DOHH2 (cell line): ENCODE data around the gene PCGF2.
A peak's percentile ranks its signal among the peaks of the same experiment; 100 is the strongest.

Experiments used
- H3F3A ChIP-seq: fragments of 200-600 bp; sonication (generic), shearing (Covaris generic); 2 replicates; pipeline ENCODE4 v1.6.0; 2016; ENCODE audit warnings: antibody characterized with exemption, mild to moderate bottlenecking; ENCODE audit not compliant: control insufficient read depth, insufficient read depth
- H3K27ac ChIP-seq: fragments of 200-600 bp; sonication (generic); 2 replicates; pipeline ENCODE4 v1.5.1; 2014; ENCODE audit warnings: low read depth, mild to moderate bottlenecking, low read length, moderate library complexity
- H3K27me3 ChIP-seq: fragments of 200-600 bp; sonication (generic); 2 replicates; pipeline ENCODE4 v1.6.1; 2014; ENCODE audit warnings: mild to moderate bottlenecking, low read length, mixed read lengths; ENCODE audit not compliant: control insufficient read depth
- H3K36me3 ChIP-seq: fragments of 200-600 bp; sonication (generic); 2 replicates; pipeline ENCODE4 v1.6.1; 2014; ENCODE audit warnings: mild to moderate bottlenecking, low read length, moderate library complexity, mixed read lengths; ENCODE audit not compliant: control insufficient read depth
- H3K4me1 ChIP-seq: fragments of 200-600 bp; sonication (generic); 2 replicates; pipeline ENCODE4 v1.6.1; 2014; ENCODE audit warnings: mild to moderate bottlenecking, low read length, mixed read lengths; ENCODE audit not compliant: control insufficient read depth
- H3K4me2 ChIP-seq: fragments of 200-600 bp; sonication (generic); 2 replicates; pipeline ENCODE4 v1.6.0; 2014; ENCODE audit warnings: mild to moderate bottlenecking, low read length, moderate library complexity
- H3K4me3 ChIP-seq: fragments of 200-600 bp; sonication (generic); 2 replicates; pipeline ENCODE4 v1.5.1; 2014; ENCODE audit warnings: mild to moderate bottlenecking, low read length, mixed read lengths
- H3K79me2 ChIP-seq: fragments of 200-600 bp; sonication (generic); 2 replicates; pipeline ENCODE4 v1.6.1; 2014; ENCODE audit warnings: mild to moderate bottlenecking, low read length, mixed read lengths; ENCODE audit not compliant: control insufficient read depth
- H3K9me2 ChIP-seq: fragments of 200-600 bp; sonication (generic); replicated peaks from 2 replicates; pipeline ENCODE4 v1.6.1; 2014; ENCODE audit warnings: mild to moderate bottlenecking, low read length, mixed read lengths; ENCODE audit not compliant: control insufficient read depth
- H3K9me3 ChIP-seq: fragments of 200-600 bp; sonication (generic); 2 replicates; pipeline ENCODE4 v1.6.1; 2014; ENCODE audit warnings: antibody characterized with exemption, low read length, mixed read lengths; ENCODE audit not compliant: control insufficient read depth, insufficient read depth
- H4K20me1 ChIP-seq: fragments of 200-600 bp; sonication (generic); 2 replicates; pipeline ENCODE4 v1.6.0; 2014; ENCODE audit warnings: low read depth, mild to moderate bottlenecking, antibody characterized with exemption, low read length, moderate library complexity; ENCODE audit not compliant: control insufficient read depth, insufficient read depth
- EZH2phosphoT487 ChIP-seq: fragments of 200-600 bp; sonication (generic); IDR thresholded peaks from 2 replicates; pipeline ENCODE4 v1.6.1; 2017; ENCODE audit warnings: borderline replicate concordance, mild to moderate bottlenecking, antibody characterized with exemption, low read length, moderate library complexity, mixed read lengths
- TF ChIP-seq, protein P1 (sequence below): fragments of 200-600 bp; sonication (generic); IDR thresholded peaks from one replicate; pipeline ENCODE4 v1.5.1; 2014; ENCODE audit warnings: antibody characterized with exemption, mild to moderate bottlenecking, low read depth, low read length; ENCODE audit not compliant: poor library complexity, severe bottlenecking

The PCGF2 gene

DNA sequence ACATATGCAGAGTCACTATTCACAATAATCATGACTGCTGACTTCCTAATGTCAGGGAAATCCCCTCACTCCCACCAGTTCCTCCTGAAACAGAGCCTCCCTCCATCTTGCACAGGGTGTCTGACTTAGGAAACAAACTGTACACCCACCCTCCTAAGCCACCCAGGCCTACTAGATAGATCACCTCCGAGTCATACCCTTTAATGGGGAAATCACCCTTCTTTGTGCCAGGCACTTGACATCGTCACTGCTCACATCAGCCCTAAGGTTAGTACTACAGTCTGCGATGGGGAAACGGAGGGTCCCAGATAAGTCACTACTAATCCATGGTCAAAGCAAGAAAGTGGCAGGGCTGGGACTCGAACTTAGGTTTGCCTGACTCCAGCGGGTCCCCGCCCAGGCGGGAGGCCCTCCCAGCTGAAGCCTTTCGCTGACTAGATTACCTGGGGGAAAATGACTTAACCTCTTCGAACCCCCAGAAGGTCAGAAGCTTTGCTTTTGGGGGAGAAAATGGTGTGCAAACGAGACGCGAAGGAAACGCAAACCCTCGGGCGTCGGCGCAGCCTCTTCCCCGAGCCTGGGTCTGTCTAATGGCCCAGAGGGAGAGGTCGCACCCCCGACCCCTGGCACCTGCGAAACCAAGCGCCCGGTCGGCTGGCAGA, 46.5 kb downstream of the PCGF2 start:
- Histone ChIP-seq H3K27ac (peak overlapping the region; percentile 91), H3F3A (peaks cover 36% of the 10 kb centered on the region), H3K79me2 (peaks cover 26% of the 10 kb centered on the region), H3K36me3 (peaks cover 13% of the 10 kb centered on the region), H3K4me2 (peak overlapping the region; percentile 97), H3K9me3 (no peaks in the 10 kb centered on the region), H4K20me1 (peaks cover 2% of the 10 kb centered on the region; the same call in 1 of the 2 replicates), H3K27me3 (no peaks in the 10 kb centered on the region), H3K9me2 (no peaks in the 10 kb centered on the region), H3K4me1 (peaks cover 48% of the 10 kb centered on the region), H3K4me3 (peak overlapping the region; percentile 88)
- no peak for TF ChIP-seq EZH2phosphoT487
- TF ChIP-seq, protein P1, sequence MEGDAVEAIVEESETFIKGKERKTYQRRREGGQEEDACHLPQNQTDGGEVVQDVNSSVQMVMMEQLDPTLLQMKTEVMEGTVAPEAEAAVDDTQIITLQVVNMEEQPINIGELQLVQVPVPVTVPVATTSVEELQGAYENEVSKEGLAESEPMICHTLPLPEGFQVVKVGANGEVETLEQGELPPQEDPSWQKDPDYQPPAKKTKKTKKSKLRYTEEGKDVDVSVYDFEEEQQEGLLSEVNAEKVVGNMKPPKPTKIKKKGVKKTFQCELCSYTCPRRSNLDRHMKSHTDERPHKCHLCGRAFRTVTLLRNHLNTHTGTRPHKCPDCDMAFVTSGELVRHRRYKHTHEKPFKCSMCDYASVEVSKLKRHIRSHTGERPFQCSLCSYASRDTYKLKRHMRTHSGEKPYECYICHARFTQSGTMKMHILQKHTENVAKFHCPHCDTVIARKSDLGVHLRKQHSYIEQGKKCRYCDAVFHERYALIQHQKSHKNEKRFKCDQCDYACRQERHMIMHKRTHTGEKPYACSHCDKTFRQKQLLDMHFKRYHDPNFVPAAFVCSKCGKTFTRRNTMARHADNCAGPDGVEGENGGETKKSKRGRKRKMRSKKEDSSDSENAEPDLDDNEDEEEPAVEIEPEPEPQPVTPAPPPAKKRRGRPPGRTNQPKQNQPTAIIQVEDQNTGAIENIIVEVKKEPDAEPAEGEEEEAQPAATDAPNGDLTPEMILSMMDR: no peak

DNA sequence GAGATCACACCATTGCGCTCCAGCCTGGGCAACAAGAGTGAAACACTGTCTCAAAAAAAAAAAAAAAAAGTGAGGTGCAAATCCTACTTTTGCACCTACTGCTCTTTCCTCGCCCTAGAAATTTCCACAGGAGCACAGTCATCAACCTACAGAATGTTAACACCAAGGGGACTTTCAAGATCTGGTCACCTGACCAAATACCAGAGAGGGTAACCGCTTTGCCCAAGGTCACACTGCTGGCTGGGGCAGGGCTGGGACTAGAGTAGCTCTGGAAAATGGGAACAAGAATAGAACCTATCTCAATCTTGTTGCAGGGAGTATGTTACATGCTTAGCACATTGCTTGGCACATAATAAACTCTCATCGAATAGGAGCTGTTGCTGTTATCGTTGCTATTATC, 49.4 kb downstream of the PCGF2 start:
- H3K4me3 ChIP-seq: no peak overlapping the region
- no peak for TF ChIP-seq EZH2phosphoT487
- TF ChIP-seq, protein P1: no peak
- no peaks in the 10 kb centered on the region for H3K9me2 ChIP-seq
- peaks cover 40% of the 10 kb centered on the region for H3K4me1 ChIP-seq
- H3K9me3 ChIP-seq: no peaks in the 10 kb centered on the region
- no peak overlapping the region for H3K4me2 ChIP-seq
- no peak overlapping the region for H3K27ac ChIP-seq
- peaks cover 8% of the 10 kb centered on the region; the same call in 1 of the 2 replicates for H3K36me3 ChIP-seq
- no peaks in the 10 kb centered on the region for H3K27me3 ChIP-seq
- H4K20me1 ChIP-seq: no peaks in the 10 kb centered on the region
- peaks cover 32% of the 10 kb centered on the region for H3F3A ChIP-seq
- peaks cover 5% of the 10 kb centered on the region; the same call in 1 of the 2 replicates for H3K79me2 ChIP-seq

DNA sequence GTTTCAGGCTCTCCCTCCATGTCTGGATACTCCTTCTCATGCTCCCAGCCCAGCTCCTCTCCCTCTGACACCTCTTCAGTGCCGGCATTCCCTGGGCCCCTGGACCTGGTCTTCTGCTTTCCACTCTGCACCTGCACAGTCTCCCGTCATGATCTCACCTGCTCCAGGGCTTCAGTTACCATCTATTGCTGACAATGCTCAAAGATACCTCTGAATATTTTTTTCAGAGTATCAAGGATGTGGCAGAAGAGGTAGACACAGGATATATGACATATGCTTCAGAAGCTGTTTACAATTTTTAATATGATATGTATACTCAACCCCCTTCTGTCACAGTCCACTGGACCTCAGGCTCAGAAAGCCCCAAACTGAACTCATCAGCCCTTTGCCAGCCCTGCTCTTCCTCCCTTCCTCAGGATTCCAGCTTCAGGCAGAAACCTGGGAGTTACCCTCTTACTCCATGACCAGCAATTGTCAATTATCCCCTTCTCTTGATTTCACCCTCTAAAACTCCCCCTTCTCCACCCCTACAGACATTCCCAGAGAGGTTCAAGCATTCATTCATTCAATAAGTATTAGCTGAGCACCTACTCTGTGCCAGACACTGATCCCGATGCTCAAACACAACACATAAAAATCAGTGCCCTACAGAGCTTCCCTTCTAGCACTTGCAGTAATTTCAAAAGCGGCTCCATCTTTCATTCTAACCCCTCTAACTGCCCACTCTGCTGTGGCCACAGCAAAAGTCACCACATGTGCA, 50.9 kb downstream of the PCGF2 start:
- H3K4me2 ChIP-seq: peak overlapping the region; percentile 6; the same call in 1 of the 2 replicates
- H3K27ac ChIP-seq: no peak overlapping the region
- H3K9me3 ChIP-seq: no peaks in the 10 kb centered on the region
- no peaks in the 10 kb centered on the region for H3K79me2 ChIP-seq
- H3K27me3 ChIP-seq: no peaks in the 10 kb centered on the region
- no peaks in the 10 kb centered on the region for H4K20me1 ChIP-seq
- peaks cover 18% of the 10 kb centered on the region for H3F3A ChIP-seq
- H3K36me3 ChIP-seq: no peaks in the 10 kb centered on the region
- H3K4me3 ChIP-seq: no peak overlapping the region
- TF ChIP-seq, protein P1: no peak
- TF ChIP-seq EZH2phosphoT487: no peak
- H3K4me1 ChIP-seq: peaks cover 31% of the 10 kb centered on the region
- H3K9me2 ChIP-seq: no peaks in the 10 kb centered on the region
